Lower leg skin (tissue), 3 donors: ENCODE results near the gene LNX1.

Source experiments
- CTCF ChIP-seq, 3 donors: fragments of 450-650 bp; IDR thresholded peaks; one replicate each; pipeline ENCODE4 v1.5.1; 2016; ENCODE audit warnings: antibody characterized with exemption in 3 of 3, mild to moderate bottlenecking in 3 of 3, moderate library complexity in 2 of 3
- POLR2A ChIP-seq, 2 donors: fragments of 450-650 bp; IDR thresholded peaks; one replicate each; pipeline ENCODE4 v1.6.1; 2016 to 2017; ENCODE audit warnings: antibody characterized with exemption in 2 of 2, mild to moderate bottlenecking in 1 of 2, moderate library complexity in 1 of 2

GRCh38 chr4:53638919-53639318 lies 47.6 kb upstream of the LNX1 start:
- no peak for TF ChIP-seq CTCF (IDR thresholded peaks at IDR 0.05)
- no peak for TF ChIP-seq POLR2A (IDR thresholded peaks at IDR 0.05)
